H9 (cell line): ENCODE results near the gene IFT27. TPM values are rescaled to one million over a fixed set of nuclear protein-coding genes. Genes with fewer than 3 reads are reported as not detected.

ENCODE experiments used
- DNase-seq: peaks from one replicate; pipeline ENCODE4 v3.0.0-alpha.2; 2017
- H2AFZ ChIP-seq: one replicate; pipeline ENCODE4 v1.6.1; 2013; ENCODE audit warnings: mild to moderate bottlenecking, low read length, control low read depth, moderate library complexity
- H2AK5ac ChIP-seq: 2 replicates; pipeline ENCODE4 v1.6.1; 2013; ENCODE audit warnings: low read length, control low read depth, mixed read lengths; ENCODE audit not compliant: insufficient read length
- H2BK120ac ChIP-seq: one replicate; pipeline ENCODE4 v1.6.1; 2013; ENCODE audit warnings: low read depth, mild to moderate bottlenecking, low read length, control low read depth, inconsistent platforms; ENCODE audit not compliant: poor library complexity, severe bottlenecking
- H2BK12ac ChIP-seq: 2 replicates; pipeline ENCODE4 v1.6.1; 2013; ENCODE audit warnings: low read length, control low read depth, mixed read lengths, low read depth; ENCODE audit not compliant: insufficient read length
- H2BK15ac ChIP-seq: 2 replicates; pipeline ENCODE4 v1.6.1; 2013; ENCODE audit warnings: low read depth, low read length, control low read depth
- H2BK20ac ChIP-seq: one replicate; pipeline ENCODE4 v1.6.1; 2013; ENCODE audit warnings: low read depth, mild to moderate bottlenecking, low read length, control low read depth, inconsistent platforms; ENCODE audit not compliant: poor library complexity, severe bottlenecking
- H2BK5ac ChIP-seq: 2 replicates; pipeline ENCODE4 v1.6.1; 2013; ENCODE audit warnings: low read length, control low read depth, mixed read lengths; ENCODE audit not compliant: insufficient read length
- H3K14ac ChIP-seq: 2 replicates; pipeline ENCODE4 v1.6.1; 2013; ENCODE audit warnings: low read length, control low read depth; ENCODE audit not compliant: insufficient read depth
- H3K18ac ChIP-seq: 2 replicates; pipeline ENCODE4 v1.6.1; 2013; ENCODE audit warnings: low read depth, mild to moderate bottlenecking, mixed read lengths, low read length, control low read depth; ENCODE audit not compliant: insufficient read length
- H3K23ac ChIP-seq: 2 replicates; pipeline ENCODE4 v1.6.1; 2013; ENCODE audit warnings: low read length, control low read depth, mixed read lengths, low read depth; ENCODE audit not compliant: insufficient read length
- H3K23me2 ChIP-seq: 2 replicates; pipeline ENCODE4 v1.6.1; 2013; ENCODE audit warnings: low read depth, mild to moderate bottlenecking, mixed read lengths, low read length, control low read depth; ENCODE audit not compliant: insufficient read length, poor library complexity, severe bottlenecking
- H3K27ac ChIP-seq: 2 replicates; pipeline ENCODE4 v1.5.1; 2013; ENCODE audit warnings: low read length, control low read depth, mixed read lengths, low read depth; ENCODE audit not compliant: insufficient read length
- H3K27me3 ChIP-seq: 2 replicates; pipeline ENCODE4 v1.6.1; 2013; ENCODE audit warnings: low read length, control low read depth, inconsistent platforms; ENCODE audit not compliant: insufficient read depth
- H3K4ac ChIP-seq: 2 replicates; pipeline ENCODE4 v1.6.1; 2013; ENCODE audit warnings: low read depth, mild to moderate bottlenecking, control low read depth, inconsistent platforms, low read length, moderate library complexity
- H3K4me1 ChIP-seq: 2 replicates; pipeline ENCODE4 v1.6.1; 2013; ENCODE audit warnings: low read length, control low read depth, inconsistent platforms; ENCODE audit not compliant: insufficient read depth
- H3K4me2 ChIP-seq: 2 replicates; pipeline ENCODE4 v1.6.1; 2013; ENCODE audit warnings: low read length, control low read depth, mixed read lengths; ENCODE audit not compliant: insufficient read length, insufficient read depth
- H3K56ac ChIP-seq: 2 replicates; pipeline ENCODE4 v1.6.1; 2013; ENCODE audit warnings: low read depth, mild to moderate bottlenecking, mixed read lengths, low read length, control low read depth; ENCODE audit not compliant: insufficient read length
- H3K79me1 ChIP-seq: 2 replicates; pipeline ENCODE4 v1.6.1; 2013; ENCODE audit warnings: low read depth, mild to moderate bottlenecking, moderate library complexity, low read length, control low read depth, inconsistent platforms; ENCODE audit not compliant: insufficient read depth, poor library complexity, severe bottlenecking
- H3K79me2 ChIP-seq: 2 replicates; pipeline ENCODE4 v1.6.1; 2013; ENCODE audit warnings: low read length, control low read depth, inconsistent platforms; ENCODE audit not compliant: insufficient read depth
- H3K9ac ChIP-seq: 2 replicates; pipeline ENCODE4 v1.6.1; 2013; ENCODE audit warnings: low read length, control low read depth, mixed read lengths; ENCODE audit not compliant: insufficient read length; ENCODE audit errors: extremely low read depth
- H3K9me3 ChIP-seq: one replicate; pipeline ENCODE4 v1.6.1; 2013; ENCODE audit warnings: low read depth, low read length, inconsistent platforms; ENCODE audit not compliant: control insufficient read depth
- H3T11ph ChIP-seq: one replicate; pipeline ENCODE4 v1.6.1; 2013; ENCODE audit warnings: mild to moderate bottlenecking, low read length, control low read depth, inconsistent platforms
- H4K20me1 ChIP-seq: one replicate; pipeline ENCODE4 v1.6.1; 2013; ENCODE audit not compliant: control insufficient read depth, insufficient read length, insufficient read depth
- H4K5ac ChIP-seq: 2 replicates; pipeline ENCODE4 v1.6.1; 2013; ENCODE audit warnings: low read depth, mild to moderate bottlenecking, mixed read lengths, low read length, control low read depth; ENCODE audit not compliant: insufficient read length
- H4K8ac ChIP-seq: replicated peaks from 2 replicates; pipeline ENCODE4 v1.6.1; 2013; ENCODE audit warnings: low read length, control low read depth, mixed read lengths, low read depth; ENCODE audit not compliant: insufficient read length
- H4K91ac ChIP-seq: 2 replicates; pipeline ENCODE4 v1.6.1; 2013; ENCODE audit warnings: low read depth, mild to moderate bottlenecking, moderate library complexity, mixed read lengths, low read length, control low read depth; ENCODE audit not compliant: insufficient read length
- H3K27ac Mint-ChIP-seq, 3 experiments: 2 replicates in 2 of 3; 3 replicates in 1 of 3; pipeline ENCODE4 v1.8.0; 2020 to 2021; ENCODE audit warnings: mixed read lengths in 3 of 3, mild to moderate bottlenecking in 1 of 3, moderate library complexity in 1 of 3
- H3K27me3 Mint-ChIP-seq: 2 replicates; pipeline ENCODE4 v1.8.0; 2021; ENCODE audit warnings: low read depth, mild to moderate bottlenecking, moderate library complexity, mixed read lengths
- H3K36me3 Mint-ChIP-seq, 3 experiments: 2 replicates in 2 of 3; 3 replicates in 1 of 3; pipeline ENCODE4 v1.8.0; 2020 to 2021; ENCODE audit warnings: low read depth in 3 of 3, mixed read lengths in 3 of 3; ENCODE audit not compliant: insufficient read depth in 1 of 3
- H3K4me1 Mint-ChIP-seq, 2 experiments: 2 replicates each; pipeline ENCODE4 v1.8.0; 2020; ENCODE audit warnings: mixed read lengths in 2 of 2
- H3K4me3 Mint-ChIP-seq, 2 experiments: 2 replicates in 1 of 2; 3 replicates in 1 of 2; pipeline ENCODE4 v1.8.0; 2020 to 2021; ENCODE audit warnings: mild to moderate bottlenecking in 2 of 2, mixed read lengths in 2 of 2, moderate library complexity in 1 of 2
- H3K9me3 Mint-ChIP-seq, 2 experiments: 2 replicates in 1 of 2; 3 replicates in 1 of 2; pipeline ENCODE4 v1.8.0; 2020; ENCODE audit warnings: mild to moderate bottlenecking in 2 of 2, mixed read lengths in 2 of 2, moderate library complexity in 1 of 2
- WGBS: extraction: QIAGEN DNeasy Blood & Tissue Kit; methylation state at CpG from one replicate; pipeline ENCODE4 v1.1.7; 2013; ENCODE audit warnings: missing lambda C conversion rate, low lambda C conversion rate, mixed read lengths; ENCODE audit not compliant: insufficient read length; ENCODE audit errors: extremely low coverage; 5-methylcytosine and 5-hydroxymethylcytosine counted together
- total RNA-seq: library from RNA; stranded (reverse); gene quantifications from 2 replicates; pipeline ENCODE4 v1.2.1, GENCODE V29; 2021
- TF ChIP-seq, protein P1 (sequence below): fragments of 200-600 bp; sonication (generic); conservative IDR thresholded peaks from 3 replicates; pipeline ENCODE4 v1.8.0; 2021; ENCODE audit warnings: antibody characterized with exemption, mild to moderate bottlenecking

IFT27 gene
- total RNA-seq, 1 experiment from 2014 or later: 43.4 TPM

DNA sequence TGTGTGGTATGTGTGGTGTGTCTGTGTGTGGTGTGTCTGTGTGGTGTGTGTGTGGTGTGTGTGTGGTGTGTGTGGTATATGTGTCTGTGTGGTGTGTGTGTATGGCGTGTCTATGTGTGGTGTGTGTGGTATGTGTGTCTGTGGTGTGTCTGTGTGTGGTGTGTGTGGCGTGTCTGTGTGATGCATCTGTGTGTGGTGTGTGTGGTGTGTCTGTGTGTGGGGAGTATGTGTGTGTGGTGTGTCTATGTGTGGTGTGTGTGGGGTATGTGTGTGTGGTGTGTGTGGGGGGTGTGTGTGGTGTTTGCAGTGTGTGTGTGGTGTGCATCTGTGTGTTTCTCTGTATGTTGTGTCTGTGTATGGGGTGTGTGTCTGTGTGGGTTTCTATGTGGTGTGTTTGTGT lies 48.7 kb upstream of the IFT27 start:
- Histone ChIP-seq H4K91ac (peak overlapping the region; percentile 48), H2BK120ac (no peak overlapping the region), H3K27ac (no peak overlapping the region), H4K20me1 (no peaks in the 10 kb centered on the region), H2BK5ac (no peak overlapping the region), H2BK20ac (no peak overlapping the region), H3K14ac (no peak overlapping the region), H3K79me1 (no peaks in the 10 kb centered on the region), H2AK5ac (peak overlapping the region; percentile 30), H3K4ac (no peak overlapping the region), H3K23me2 (no peaks in the 10 kb centered on the region), H3K9ac (no peak overlapping the region), H3K56ac (no peak overlapping the region), H4K5ac (no peak overlapping the region), H3K4me1 (no peaks in the 10 kb centered on the region), H3T11ph (no peak overlapping the region), H3K23ac (no peak overlapping the region), H2AFZ (no peak overlapping the region), H3K18ac (peak overlapping the region; percentile 28), H3K27me3 (no peaks in the 10 kb centered on the region; the same call in 1 of the 2 replicates), H2BK12ac (no peak overlapping the region), H4K8ac (no peak overlapping the region), H2BK15ac (no peak overlapping the region), H3K9me3 (no peaks in the 10 kb centered on the region), H3K4me2 (no peak overlapping the region), H3K79me2 (no peaks in the 10 kb centered on the region)
- Mint-ChIP-seq H3K9me3 (no peaks in the 10 kb centered on the region; a peak in 1 of 5 replicates), H3K27ac (peak overlapping the region in 1 of 3 experiments; percentile 61; a peak in 2 of 7 replicates), H3K36me3 (no peaks in the 10 kb centered on the region), H3K27me3 (peaks cover 28% of the 10 kb centered on the region), H3K4me1 (peaks cover 22 to 29% of the 10 kb centered on the region in 2 experiments), H3K4me3 (no peak overlapping the region; a peak in 1 of 5 replicates)
- no CpG with 5 or more reads among the region's 2 CpGs for WGBS
- no peak for DNase-seq
- TF ChIP-seq, protein P1, sequence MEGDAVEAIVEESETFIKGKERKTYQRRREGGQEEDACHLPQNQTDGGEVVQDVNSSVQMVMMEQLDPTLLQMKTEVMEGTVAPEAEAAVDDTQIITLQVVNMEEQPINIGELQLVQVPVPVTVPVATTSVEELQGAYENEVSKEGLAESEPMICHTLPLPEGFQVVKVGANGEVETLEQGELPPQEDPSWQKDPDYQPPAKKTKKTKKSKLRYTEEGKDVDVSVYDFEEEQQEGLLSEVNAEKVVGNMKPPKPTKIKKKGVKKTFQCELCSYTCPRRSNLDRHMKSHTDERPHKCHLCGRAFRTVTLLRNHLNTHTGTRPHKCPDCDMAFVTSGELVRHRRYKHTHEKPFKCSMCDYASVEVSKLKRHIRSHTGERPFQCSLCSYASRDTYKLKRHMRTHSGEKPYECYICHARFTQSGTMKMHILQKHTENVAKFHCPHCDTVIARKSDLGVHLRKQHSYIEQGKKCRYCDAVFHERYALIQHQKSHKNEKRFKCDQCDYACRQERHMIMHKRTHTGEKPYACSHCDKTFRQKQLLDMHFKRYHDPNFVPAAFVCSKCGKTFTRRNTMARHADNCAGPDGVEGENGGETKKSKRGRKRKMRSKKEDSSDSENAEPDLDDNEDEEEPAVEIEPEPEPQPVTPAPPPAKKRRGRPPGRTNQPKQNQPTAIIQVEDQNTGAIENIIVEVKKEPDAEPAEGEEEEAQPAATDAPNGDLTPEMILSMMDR: no peak
